HG03575 (cell line): ENCODE data around the gene PRKCE.

Source experiments
- ATAC-seq: cut with Tn5 transposase; IDR thresholded peaks from one replicate; pipeline ENCODE4 v1.9.1; 2021; ENCODE audit not compliant: unreplicated experiment, insufficient number of reproducible peaks, low FRiP score; ENCODE audit errors: extremely low read depth

Gene PRKCE

DNA sequence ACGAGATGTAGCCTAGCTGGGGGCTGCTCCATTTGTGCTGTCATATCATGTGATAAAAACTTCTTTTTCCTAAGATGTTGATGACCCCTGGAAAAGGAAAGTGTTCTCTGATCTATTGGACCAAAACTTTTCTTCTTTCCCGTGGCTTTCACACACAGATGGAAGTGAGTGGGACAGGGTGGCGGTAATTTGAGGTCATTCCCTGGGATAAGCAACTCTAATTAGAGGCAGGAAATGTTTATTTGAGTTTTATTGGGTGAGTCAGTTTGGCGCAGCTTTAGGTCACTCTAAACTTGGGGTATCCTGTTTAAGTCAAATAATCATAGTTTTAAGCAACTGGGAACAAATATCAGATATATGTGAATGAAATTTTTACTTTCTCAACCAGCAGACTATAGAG lies 424.8 kb downstream of the PRKCE start:
- ATAC-seq: no peak

DNA sequence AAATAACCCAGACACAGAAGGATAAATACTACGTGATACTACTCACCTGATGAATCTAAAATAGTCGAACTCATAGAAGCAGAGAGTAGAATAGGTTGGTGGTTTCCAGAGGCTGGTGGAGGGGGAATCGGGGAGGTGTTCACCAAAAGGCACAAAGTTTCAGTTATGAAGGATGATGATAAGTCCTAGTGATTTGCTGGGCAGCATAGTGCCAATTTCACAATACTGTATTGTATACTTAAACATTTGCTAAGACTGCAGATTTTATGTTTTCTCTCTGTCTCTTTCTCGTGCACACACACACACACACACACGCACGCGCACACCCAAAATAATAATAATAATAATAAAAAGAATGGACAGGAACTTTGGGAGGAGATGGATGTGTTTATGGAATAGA lies 425.4 kb downstream of the PRKCE start:
- no peak for ATAC-seq

DNA sequence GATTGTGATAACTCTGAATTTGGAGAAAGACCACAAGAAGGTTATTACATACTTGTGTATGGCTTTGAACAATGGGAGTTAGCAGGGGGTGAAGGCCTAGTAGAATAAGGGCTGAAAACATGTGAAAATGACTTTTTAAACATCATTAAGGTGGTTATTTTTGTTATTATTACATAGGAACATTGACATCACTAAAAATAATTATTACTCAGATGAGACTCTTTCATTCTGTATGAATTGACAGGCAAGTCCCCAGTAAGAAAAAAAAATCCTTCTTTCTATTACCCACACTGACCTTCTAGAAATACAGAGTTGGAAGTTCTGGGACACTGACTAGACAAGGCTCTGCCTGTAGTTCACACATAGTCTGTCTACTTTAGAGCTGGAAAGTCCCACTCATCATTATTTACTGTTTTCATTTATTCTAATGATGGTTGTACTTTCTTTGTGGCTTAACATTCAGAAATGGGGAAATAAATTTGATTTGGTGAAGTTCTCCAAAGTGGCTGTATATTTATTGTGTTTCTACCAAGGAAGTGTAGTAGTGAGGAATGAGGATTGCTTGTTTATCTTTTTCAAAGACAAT lies 426.1 kb downstream of the PRKCE start:
- ATAC-seq: no peak

DNA sequence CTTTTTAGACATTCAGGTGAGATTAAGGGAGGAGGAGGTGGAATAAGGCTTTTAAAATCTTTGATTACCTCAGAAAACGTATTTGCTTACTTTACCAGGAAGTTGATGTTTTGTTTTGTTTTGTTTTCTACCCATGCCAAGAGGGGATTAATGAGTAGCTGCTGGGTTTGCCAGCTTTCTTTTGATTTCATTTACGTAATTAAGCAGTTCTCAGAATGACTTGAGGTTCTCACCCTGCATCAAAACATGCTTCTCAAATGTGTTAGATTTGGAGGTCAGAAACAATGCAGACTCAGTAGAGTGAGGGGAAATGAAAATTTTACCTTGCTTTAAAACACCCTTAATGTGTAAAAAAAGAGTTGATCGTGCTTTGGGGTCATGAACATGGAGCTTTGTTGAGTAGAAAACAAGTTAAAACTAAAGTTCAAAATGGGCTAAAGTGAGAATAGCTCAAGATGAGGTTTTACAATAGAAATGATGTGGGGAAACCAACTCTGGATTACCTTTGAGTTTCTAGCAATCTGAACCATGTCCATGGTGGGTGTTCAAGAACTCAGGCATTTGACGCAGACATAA lies 428.6 kb downstream of the PRKCE start:
- ATAC-seq: no peak

DNA sequence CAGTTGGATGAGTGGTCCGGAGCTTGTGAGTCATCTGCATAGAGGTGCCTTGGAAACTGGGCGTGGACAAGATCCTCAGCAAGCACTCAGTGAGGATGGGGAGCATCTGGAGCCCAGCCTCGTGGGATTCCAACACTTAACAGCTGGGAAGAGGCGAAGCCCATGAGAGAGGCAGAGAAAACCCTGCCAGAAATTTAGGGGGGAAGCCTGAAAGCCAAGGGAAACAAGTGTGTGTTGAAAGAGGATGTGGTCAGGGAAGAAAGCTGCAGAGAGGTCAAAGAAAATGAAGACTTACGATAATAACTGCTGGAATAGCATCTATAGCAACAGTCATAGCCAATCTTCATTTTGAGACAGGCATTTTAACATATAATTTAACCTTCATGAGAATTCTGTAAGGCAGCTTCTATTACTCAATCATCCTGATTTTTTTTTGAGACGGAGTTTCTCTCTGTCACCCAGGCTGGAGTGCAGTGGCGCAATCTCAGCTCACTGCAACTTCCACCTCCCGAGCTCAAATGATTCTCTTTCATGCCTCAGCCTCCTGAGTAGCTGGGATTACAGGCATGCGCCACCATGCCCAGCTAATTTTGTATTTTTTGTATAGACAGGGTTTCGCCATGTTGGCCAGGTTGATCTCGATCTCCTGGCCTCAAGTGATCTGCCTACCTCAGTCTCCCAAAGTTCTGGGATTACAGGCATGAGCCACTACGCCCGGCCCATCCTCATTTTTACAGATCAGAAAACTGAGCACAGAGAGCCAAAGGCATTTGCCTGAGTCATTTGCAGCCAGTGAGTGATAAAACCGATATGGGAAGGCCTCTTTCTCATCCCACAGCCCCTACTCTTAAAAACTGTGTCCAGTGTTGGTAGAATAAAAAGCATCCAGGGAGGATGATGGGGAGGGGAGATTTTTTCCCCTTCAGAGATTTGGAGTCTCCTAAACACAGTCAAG lies 431.3 kb downstream of the PRKCE start:
- no peak for ATAC-seq

DNA sequence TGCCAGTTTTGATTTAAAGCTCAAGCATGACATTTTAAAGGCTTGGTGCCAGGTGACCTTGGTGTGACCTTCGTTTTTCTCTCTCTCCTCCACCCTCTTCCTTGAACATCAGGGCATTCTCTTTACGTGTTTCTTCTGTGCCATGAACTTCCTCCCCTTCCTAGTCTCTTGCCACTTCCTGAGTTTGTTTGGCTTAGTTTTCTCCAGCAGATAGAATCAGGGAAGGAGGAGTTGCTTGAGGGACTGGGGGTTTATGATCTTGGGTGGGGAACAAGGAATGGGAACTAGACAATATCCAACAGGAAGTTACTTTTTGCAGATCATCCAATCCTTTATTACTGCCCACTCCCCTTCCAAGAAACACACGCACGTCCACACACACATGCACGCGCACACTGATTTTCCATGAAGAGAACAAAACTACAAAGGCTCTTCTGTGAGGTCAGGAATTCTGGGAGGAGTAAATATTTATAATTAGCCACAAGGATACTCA lies 435.1 kb downstream of the PRKCE start:
- no peak for ATAC-seq

DNA sequence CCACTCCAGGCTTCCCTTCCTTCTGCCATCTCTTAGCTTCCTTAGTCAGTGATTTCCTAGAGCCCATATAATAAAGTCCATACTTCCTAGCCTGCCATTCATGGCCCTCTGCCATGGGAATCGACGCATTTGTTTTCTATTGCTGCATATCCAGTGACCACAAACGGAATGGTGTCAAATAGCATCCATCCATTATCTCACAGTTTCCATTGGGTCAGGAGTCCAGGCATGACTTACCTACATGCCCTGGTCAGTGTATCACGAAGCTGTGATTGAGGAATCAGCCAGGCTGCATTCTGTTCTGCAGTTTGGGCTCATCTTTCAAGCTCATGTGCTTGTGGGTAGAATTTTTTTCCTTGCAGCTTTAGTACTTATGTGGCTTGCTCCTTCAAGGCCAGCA lies 436.0 kb downstream of the PRKCE start:
- ATAC-seq: no peak

DNA sequence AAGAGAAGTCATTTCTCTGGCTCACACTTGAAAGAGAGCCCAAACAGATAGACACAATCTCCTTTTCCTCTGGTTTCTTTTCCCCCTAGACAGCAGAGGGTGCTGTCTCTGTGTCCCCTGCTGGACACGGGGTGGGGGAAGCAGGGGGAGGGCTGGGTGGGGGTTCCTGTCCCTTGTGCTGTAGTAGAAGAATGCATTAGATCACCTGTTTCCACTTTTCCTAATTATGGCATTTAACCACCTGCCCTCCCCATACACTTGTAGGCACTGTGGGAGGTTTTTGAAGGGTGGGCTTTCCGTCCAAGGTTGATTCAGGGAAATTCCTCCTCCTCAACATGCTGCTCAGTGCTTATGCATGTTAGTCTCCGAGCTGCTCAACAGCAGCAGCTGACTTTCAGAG lies 439.5 kb downstream of the PRKCE start:
- no peak for ATAC-seq

DNA sequence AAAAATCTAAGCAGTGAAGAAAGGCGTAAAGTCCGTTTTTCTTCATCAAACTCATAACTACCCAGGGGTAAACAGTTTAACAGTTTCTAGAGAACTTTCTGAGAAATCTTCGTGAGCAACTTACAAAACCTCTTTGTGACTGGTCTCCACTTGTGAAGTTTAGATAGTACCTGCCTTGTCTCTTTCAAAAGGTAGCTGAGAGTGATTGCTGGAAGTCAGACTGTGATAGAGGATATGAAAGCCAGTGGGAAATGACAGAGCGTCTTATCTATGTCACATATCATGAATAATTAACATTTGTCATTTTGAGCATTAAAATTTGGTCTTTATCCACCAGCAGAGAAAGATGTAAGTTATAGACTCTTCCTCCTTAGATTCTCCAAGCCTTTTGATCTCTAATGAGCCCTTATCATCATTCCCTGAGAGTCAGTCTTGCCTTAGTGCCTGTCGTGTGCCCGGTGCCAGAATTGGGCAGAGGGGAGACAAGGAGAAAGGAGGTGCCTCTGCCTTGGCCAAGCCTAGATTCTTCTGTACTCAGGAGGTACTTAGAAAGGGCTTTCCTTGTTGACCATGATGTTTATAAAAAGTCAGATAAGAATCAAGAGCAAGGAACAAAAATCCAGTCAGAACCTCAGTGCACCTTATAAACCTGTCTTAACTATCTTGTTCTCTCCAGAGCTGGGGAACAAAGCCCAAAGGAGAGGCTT lies 440.6 kb downstream of the PRKCE start:
- ATAC-seq: no peak

DNA sequence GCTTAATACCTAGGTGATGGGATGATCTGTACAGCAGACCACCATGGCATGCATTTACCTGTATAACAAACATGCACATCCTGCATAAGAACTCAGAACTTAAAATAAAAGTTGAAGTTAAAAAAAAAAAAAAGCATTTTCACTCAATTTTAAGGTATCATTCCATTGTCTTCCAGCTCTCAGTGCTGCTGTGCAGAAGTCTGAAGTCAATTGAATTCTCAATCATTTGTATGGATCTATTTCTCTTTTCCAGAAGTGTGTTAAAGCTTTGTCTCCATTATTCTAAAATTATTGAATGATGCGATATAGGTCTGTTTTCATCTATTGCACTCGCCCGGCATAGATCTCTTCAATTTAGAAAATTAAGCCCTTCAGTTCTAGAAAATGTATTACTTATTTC lies 443.2 kb downstream of the PRKCE start:
- ATAC-seq: no peak

DNA sequence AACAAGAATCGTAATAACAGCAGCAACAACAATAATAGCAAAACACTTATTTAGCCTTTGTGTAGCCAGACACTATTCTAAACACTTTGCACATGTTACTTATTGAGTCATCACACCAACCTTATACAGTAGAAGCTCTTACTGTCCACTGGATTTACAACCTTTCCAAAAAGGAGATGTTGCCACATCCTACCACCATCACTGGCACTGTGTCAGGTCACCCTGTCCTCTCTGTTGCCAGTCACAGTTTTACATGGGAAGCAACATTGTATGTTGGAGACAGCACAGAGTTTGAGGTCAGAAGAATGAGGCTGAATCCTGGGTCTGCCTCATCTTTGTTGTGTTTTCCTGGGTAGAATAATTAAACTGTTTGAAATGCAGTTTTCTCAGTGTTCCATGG lies 444.4 kb downstream of the PRKCE start:
- ATAC-seq: no peak

DNA sequence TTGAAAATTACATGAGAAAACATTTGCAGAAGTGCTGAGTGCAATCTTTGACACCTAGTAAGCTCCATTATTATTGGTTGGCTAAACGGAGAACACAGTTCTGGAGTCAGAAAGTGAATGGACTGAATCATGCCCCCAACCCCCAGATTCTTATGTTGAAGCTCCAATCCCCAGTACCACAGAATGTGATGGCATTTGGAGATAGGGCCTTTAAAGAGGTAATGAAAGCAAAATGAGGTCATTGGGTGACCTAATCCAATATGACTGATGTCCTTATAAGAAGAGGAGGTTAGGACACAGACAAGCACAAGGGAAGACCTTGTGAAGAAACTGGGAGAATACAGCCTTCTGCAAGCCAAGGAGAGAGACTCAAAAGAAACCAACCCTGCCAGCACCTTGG lies 444.8 kb downstream of the PRKCE start:
- ATAC-seq: no peak

DNA sequence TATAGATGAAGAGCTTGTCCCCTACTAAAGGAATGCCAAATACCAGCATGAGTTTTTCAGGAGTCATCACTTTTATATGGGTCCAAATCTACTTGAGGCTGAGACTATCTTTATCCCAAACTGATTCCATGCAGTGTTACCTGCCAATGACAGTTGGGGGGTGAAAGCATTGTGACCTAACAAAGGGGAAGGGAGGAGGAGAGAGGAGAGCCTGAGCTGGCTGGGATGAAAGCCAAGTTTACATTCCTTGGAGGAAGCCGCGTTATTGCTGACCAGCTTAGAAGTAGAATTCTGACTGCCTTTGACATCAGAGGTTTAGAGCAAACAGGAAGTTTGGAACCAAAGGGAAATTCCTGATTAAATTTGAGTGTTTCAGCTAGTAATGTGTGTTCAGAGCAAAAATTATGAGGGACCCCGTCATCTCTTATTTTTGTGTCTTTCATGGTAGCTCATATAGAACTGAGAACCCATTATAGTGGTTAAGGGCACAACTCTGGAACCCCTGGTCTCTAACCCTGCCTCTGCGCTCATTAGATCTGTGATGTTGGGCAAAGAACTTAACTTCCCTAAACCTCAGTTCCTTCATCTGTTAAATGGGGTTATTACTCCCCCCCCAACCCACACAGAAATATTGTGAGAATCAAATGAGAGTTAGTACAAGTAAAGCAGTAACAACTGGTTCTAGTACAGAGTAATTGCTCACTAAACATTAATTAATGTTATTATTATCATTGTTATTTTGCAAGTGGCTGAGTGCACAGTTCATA lies 446.4 kb downstream of the PRKCE start:
- ATAC-seq: no peak

DNA sequence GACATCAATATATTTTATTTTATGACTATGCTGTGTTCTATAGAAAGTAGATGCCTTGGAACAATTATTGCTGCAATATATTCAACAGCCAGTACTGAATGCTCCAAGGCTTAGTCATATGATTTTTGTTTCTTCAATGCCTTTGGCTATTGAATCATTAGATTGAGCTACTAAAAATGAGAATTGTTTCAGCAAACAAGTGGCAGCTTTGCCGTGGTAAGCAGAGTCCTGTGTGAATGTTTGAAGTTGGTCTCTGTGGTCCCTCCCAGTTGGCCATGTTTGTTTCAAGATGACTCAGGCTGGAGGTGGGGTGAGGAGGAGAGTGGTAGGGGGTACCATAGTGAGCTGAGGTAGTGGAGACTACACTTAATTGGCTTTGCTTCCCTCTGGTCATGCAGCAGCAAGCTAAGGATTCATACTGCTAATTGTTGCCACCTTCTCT lies 447.2 kb downstream of the PRKCE start:
- ATAC-seq: no peak

DNA sequence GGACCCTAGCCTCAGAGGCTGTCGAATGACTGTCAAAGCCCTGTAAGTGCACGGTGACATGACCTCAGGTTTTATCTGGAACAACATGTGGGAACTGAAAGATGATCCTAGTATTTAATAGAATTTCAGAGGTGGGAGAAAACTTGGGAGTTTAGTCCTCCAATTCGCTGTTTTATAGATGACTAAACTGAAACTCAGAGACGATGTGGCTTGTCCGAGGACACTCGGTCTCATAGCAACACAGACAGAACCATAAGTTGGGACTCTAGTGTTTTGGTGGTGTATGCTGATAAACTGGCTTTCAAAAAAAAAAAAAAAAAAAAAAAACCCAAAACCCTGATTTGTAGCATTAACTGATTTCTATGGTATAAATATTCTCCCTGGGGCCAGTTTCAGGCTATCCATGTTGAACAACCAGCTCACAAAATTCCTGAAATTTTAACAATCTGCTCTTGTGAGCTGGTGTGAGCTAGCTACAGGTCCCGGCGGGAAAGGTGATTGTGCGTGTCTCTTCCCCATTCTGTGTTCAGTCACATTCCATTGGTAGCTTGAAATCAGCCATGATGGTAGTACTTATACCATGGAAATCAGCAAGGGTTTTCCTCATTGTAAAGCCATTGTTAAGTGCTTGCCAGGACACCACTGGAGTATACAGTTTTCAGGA lies 450.2 kb downstream of the PRKCE start:
- no peak for ATAC-seq

DNA sequence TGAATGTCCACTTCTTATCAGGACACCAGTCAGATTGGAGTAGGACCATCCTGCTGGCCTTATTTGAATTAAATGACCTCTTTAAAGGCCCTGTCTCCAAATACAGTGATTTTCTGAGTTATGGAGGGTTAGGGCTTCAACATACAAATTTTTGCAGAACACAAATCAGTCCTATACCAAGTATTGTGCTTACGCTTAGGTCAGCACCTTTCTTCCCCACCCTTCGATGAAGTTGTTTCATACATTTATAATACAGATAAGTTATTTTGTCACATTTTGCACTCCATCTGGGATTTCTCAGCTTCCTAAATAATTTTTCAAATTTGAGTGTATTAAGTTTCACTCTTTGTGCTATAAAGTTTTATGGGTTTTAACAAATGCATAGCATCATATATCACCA lies 455.2 kb downstream of the PRKCE start:
- ATAC-seq: no peak

DNA sequence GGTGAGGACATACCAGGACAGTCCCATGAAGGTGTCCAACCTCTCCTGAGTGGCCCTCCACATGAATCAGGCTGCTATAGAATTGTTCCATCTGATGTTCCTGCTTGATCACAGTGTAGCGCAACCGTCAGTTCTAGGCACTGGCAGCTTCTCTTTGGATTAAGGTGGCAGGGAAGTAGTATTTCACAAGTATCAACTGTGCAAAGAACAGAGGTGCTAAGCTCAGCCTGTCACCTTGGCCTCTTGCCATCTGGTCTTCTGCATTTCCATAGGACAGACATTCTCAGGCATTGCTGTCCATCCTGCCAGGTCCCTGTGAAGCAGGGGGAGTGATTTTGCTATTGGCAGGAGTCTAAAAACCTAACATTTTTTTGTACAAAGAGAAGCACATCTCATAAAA lies 463.5 kb downstream of the PRKCE start:
- no peak for ATAC-seq

DNA sequence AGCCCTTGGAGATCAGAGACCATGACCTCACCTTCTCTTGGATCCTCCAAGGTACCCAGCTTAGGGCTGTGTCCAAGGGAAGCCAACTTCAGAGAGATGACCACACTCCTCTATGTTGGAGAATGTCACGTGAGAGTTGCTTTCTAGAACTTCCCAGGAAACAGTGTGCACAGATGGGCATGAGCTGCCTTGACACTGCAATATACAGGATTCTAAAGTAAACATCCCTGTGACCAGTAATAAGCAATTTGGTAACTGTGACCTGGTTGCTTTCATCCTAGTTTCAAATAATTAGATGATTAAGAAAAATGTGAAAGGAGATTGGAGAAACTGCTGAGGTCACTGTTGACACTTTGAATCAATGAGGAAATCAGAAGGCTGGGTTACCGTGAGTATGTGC lies 464.7 kb downstream of the PRKCE start:
- ATAC-seq: no peak
